ENCODE data around the gene LARGE1.

DNA sequence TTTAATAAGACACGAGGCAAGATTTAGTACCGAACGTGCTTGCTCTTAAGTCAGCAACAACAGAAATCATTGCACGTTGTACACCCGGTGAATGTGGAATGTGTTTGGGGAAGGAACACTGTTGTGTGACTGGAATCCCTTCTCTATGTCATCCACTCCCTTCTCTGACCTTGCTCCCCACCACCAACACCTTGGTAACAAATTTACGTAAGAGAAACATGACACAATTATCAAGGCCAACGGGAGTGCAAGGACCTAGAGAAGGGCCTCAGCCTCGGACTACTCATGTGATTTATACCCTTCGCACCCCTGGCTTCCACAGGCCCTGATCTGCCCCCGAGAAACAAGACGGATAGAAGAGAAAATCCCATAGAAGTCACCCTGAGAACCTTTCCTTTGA lies 236.2 kb downstream of the LARGE1 start:
- TF ChIP-seq, protein P1, sequence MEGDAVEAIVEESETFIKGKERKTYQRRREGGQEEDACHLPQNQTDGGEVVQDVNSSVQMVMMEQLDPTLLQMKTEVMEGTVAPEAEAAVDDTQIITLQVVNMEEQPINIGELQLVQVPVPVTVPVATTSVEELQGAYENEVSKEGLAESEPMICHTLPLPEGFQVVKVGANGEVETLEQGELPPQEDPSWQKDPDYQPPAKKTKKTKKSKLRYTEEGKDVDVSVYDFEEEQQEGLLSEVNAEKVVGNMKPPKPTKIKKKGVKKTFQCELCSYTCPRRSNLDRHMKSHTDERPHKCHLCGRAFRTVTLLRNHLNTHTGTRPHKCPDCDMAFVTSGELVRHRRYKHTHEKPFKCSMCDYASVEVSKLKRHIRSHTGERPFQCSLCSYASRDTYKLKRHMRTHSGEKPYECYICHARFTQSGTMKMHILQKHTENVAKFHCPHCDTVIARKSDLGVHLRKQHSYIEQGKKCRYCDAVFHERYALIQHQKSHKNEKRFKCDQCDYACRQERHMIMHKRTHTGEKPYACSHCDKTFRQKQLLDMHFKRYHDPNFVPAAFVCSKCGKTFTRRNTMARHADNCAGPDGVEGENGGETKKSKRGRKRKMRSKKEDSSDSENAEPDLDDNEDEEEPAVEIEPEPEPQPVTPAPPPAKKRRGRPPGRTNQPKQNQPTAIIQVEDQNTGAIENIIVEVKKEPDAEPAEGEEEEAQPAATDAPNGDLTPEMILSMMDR (conservative IDR thresholded peaks at IDR 0.05; ENCODE audit: low read length): no peak
- no peak for TF ChIP-seq EZH2phosphoT487 (IDR thresholded peaks at IDR 0.05; ENCODE audit: borderline replicate concordance)
